Ishikawa (cell line): Measurements from ENCODE around the gene DBR1.

ENCODE experiments used
- CEBPB ChIP-seq: IDR thresholded peaks from 2 replicates; pipeline ENCODE4 v1.6.1; 2012
- CREB1 ChIP-seq: IDR thresholded peaks from 2 replicates; pipeline ENCODE4 v1.6.1; 2012; ENCODE audit warnings: low read depth
- EGR1 ChIP-seq: IDR thresholded peaks from 2 replicates; pipeline ENCODE4 v1.6.1; 2012
- EP300 ChIP-seq: IDR thresholded peaks from 2 replicates; pipeline ENCODE4 v1.6.1; 2012; ENCODE audit warnings: borderline replicate concordance
- FOXM1 ChIP-seq: IDR thresholded peaks from 2 replicates; pipeline ENCODE4 v1.6.1; 2012; ENCODE audit warnings: low read depth, borderline replicate concordance
- MAX ChIP-seq: IDR thresholded peaks from 2 replicates; pipeline ENCODE4 v1.6.1; 2012
- NFIC ChIP-seq: IDR thresholded peaks from 2 replicates; pipeline ENCODE4 v1.6.1; 2012
- RAD21 ChIP-seq: IDR thresholded peaks from 2 replicates; pipeline ENCODE4 v1.6.1; 2012; ENCODE audit warnings: low read depth
- REST ChIP-seq: IDR thresholded peaks from 2 replicates; pipeline ENCODE4 v1.6.1; 2012; ENCODE audit warnings: low read depth, mild to moderate bottlenecking
- TAF1 ChIP-seq: IDR thresholded peaks from 2 replicates; pipeline ENCODE4 v1.6.1; 2012; ENCODE audit warnings: low read depth, mild to moderate bottlenecking
- TCF12 ChIP-seq: IDR thresholded peaks from 2 replicates; pipeline ENCODE4 v1.6.1; 2012; ENCODE audit warnings: low read depth
- TEAD4 ChIP-seq: IDR thresholded peaks from 2 replicates; pipeline ENCODE4 v1.6.1; 2012
- USF1 ChIP-seq: IDR thresholded peaks from 2 replicates; pipeline ENCODE4 v1.6.1; 2012
- YY1 ChIP-seq: IDR thresholded peaks from 2 replicates; pipeline ENCODE4 v1.6.1; 2012; ENCODE audit warnings: low read depth
- ZBTB7A ChIP-seq: IDR thresholded peaks from 2 replicates; pipeline ENCODE4 v1.6.1; 2012; ENCODE audit warnings: low read depth

The DBR1 gene

GRCh38 chr3:138220242-138220641 is 45.5 kb upstream of the DBR1 start:
- TF ChIP-seq NFIC (no peak), USF1 (no peak), FOXM1 (no peak), TAF1 (no peak), EGR1 (no peak), YY1 (no peak), REST (no peak), RAD21 (no peak), ZBTB7A (no peak)

- TF ChIP-seq YY1 = no peak
- TF ChIP-seq USF1 = no peak
- TF ChIP-seq MAX = no peak
- no peak for TF ChIP-seq EGR1
- TF ChIP-seq CEBPB = no peak
- no peak for TF ChIP-seq ZBTB7A
- no peak for TF ChIP-seq EP300
- no peak for TF ChIP-seq RAD21
- TF ChIP-seq FOXM1 = no peak
- TF ChIP-seq TAF1 = no peak
- TF ChIP-seq TCF12 = no peak
- TF ChIP-seq REST = no peak
- TF ChIP-seq NFIC = no peak
- no peak for TF ChIP-seq CREB1
- TF ChIP-seq TEAD4 = no peak
These were observed 44.5 kb upstream of the DBR1 start for GRCh38 chr3:138219255-138219654.

- TF ChIP-seq USF1 (no peak), TEAD4 (no peak), EGR1 (no peak), TAF1 (no peak), YY1 (no peak), ZBTB7A (no peak), MAX (no peak), FOXM1 (no peak), EP300 (no peak), CEBPB (no peak), NFIC (no peak)
These were observed 38.8 kb upstream of the DBR1 start for GRCh38 chr3:138213398-138214085.

GRCh38 chr3:138210528-138210927 is 35.8 kb upstream of the DBR1 start:
- TF ChIP-seq TAF1 (no peak), CREB1 (no peak), EGR1 (no peak), MAX (no peak), NFIC (no peak), RAD21 (no peak), TEAD4 (no peak), FOXM1 (no peak), USF1 (no peak), REST (no peak), ZBTB7A (no peak), TCF12 (no peak), CEBPB (no peak), YY1 (no peak), EP300 (no peak)
